GM21825 (cell line): ENCODE results near the gene COMTD1.
A peak's percentile ranks its signal among the peaks of the same experiment; 100 is the strongest.

ENCODE experiments used
- ATAC-seq: cut with Tn5 transposase; IDR thresholded peaks from one replicate; pipeline ENCODE4 v1.9.1; 2021; ENCODE audit warnings: mild to moderate bottlenecking, moderate library complexity; ENCODE audit not compliant: unreplicated experiment

COMTD1 gene

GRCh38 chr10:75245354-75246250 lies 9.8 kb upstream of the COMTD1 start:
- no peak for ATAC-seq

- no peak for ATAC-seq
Measured at GRCh38 chr10:75244487-75245353, 9.0 kb upstream of the COMTD1 start.

GRCh38 chr10:75243426-75243825 lies 7.7 kb upstream of the COMTD1 start:
- no peak for ATAC-seq

DNA sequence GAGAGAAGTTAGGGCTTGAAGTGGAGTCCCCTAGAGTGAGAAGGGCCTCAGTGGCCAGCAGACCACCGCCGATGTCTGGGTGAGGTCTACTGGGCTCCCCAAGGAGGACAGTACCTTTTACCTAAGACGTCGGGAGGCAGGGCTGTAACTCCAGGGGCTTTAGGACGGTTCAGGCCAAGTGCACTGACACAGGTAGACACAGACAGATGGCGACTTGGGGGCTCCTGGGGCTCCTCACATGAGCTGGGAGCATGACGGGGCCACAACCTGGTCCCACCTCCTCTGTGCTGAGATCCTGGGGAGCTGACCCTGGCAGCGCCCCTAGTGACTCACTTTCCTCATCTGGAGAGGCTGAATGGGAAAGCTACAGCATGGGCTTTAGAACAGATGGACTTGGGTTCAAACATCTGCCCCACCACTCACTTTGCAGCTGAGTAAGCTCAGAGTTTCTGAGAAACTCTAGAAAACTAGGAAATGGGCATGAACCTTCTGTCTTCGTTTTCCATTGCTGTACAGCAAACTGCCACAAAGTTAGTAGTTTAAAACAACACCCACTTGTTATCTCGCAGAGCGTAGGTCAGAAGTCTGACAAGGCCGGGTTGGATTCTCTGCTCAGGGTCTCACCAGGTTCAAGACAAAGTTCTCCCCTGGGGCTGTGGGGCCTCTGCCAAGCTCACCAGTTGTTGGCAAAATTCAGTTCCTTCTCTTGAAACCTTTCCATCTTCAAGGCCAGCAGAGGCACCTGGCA lies 4.7 kb upstream of the COMTD1 start:
- ATAC-seq: no peak

GRCh38 chr10:75239096-75239790 lies 3.5 kb upstream of the COMTD1 start:
- ATAC-seq: no peak

- ATAC-seq: no peak
Measured at GRCh38 chr10:75238182-75239095, 2.7 kb upstream of the COMTD1 start.

DNA sequence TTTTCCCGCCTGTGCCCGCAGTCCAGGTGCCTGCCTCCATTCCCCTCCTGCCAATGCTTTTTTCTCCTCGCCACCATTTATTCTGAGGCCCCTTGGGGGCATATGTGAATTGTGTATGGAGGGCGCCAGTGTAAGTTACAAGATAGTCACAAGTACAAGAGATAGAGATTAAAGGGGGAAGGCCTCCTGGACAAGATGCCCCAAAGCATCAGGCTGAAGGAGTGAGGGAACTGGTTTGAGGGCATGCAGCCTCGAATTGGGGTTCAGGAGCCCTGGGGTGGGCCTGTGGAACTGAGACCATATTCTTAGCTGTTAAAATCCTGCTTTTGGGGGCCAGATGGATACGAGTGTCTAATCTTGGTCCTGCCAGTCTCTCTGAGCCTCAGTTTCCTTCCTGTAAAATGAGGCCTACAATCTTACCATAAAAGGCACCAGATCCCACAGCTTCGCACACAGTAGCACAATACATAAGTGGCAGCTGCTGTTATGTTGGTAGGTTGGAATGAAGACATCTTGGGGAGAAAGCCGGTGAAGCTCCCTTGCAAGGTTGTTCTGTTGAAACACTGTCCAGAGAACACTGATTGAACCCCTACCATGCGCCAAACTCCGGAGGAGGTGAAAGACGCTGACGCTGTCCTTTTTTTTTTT lies 545 bp upstream of the COMTD1 start:
- no peak for ATAC-seq

DNA sequence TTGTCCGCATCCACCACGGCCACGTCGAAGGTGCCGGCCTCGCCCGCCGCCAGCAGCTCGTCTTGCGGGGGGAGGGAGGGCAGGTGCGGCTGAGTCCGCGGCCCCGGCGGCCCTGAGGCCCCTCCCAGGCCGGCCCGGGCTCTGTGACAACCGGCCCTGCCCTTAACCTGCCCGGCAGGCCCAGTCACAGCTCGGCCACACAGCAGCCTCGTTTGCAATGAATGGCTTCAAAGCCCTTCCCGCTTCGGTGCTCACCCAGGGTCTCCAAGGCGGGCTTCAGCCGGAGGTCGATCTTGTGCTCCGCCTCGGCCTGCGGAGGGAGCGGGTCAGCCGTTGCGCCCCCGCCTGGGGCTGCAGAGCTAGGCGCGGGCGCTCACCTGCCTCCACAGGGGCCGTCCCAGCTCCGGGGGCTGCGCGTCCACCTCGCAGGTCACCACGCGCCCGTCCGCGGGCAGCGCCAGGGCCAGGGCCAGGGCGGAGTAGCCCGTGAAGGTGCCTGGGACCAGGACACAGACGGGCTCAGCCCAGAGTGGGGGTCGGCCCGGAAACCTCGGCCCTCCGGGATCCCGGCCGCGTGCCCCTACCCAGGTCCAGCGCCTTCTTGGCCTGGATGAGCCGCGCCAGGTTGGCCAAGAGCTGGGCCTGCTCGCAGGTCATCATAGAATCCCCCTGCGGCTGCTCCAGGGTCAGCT lies 928 bp downstream of the COMTD1 start:
- ATAC-seq: peak; percentile 6

DNA sequence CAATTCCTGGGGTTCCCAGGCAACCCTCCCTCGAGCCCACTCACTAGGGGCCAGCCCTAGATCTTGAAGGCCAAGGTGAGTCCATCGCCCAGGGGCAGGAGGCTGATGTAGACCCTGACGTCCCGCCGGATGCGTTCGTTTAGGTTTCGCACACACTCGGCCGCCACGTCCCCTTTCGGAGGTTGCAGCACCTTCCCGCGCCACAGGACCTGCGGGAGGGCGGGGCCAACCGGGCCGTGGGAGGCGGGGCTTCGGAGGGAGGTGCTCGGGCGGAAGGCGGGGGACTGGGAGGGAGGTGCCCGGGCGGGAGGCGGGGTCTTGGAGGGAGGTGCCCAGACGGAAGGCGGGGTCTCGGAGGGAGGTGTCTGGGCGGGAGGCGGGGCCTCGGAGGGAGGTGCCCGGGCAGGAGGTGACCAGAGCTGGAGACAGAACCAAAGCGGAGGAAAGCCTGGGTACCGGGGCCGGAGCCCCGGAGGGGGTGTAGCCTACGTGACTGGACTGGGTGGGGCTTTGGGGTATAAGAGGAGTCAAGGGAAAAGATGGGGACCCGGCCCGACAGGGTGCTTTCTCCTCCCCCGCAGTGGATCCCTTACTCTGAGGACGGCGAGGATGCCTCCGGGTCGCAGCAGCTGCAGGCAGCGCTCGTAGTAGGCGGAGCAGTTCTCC lies 1.6 kb downstream of the COMTD1 start:
- ATAC-seq: peak; percentile 44

DNA sequence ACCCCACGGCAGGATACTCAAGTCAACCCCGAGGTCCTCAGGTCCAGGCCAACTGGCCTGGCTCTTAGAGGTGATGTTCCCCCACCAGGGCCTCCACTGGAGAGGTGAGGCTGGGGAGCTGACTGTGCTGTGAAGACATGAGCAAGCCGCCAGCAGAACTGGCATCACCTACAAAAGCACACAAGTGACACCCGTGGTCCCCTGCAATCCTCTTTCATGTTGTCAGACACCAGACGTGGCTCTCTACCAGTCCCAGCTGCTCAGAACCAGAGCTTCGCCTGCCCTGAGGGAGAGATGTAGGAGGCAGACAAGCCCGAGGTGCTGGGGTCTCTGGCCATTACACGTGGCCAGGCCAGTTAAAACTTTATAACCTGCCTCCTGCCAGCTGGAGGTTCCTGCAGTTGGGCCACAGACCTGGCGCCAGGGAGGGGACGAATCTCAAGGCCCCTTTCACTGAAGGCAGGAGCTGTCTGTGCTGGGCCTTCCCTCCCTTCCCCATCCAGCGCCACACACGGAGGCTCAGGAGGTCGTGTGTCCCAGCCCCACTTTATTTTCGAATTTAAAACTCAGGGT lies 2.2 kb downstream of the COMTD1 start:
- ATAC-seq: no peak

GRCh38 chr10:75231672-75232581 lies 3.8 kb downstream of the COMTD1 start:
- ATAC-seq: no peak

- ATAC-seq: peak; percentile 38
Measured at GRCh38 chr10:75230600-75231038, 5.1 kb downstream of the COMTD1 start.

DNA sequence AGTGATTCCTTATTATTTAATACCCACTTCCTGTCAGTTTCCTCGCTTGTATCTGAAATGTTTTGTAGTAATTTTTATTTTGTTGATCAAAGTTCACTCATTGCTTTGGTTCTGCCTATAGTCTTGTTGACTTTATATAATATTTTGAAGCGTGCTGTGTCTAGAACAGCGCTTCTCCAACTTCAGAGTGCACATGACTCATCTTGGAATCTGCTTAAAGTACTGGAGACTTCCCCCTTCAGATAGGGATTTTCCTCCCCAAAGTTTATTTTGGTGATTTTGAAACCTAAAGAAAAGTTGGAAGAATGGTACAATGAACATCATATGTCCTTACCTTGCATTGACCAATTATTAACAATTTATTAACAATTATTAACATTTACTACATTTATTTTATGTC lies 5.8 kb downstream of the COMTD1 start:
- no peak for ATAC-seq

DNA sequence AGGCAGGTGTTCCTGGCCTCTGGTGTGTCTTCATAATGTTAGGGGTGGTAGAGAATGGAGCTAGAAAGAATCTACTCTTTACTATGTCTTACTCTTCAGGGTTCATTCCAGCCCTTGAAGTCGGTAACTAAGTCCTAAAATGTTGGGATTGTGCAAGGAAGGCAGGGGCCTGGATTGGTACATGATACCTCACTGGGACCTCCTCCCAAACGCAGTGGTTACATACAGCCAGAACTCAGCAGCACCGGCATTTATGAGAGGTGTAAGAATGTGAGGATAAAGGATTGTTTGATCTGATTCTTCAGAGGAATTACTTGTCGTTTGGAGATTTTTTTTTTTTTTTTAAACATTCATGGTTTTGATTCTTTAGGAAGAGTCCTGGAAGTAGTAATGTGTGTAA lies 6.9 kb downstream of the COMTD1 start:
- ATAC-seq: no peak

GRCh38 chr10:75228278-75228677 lies 7.5 kb downstream of the COMTD1 start:
- no peak for ATAC-seq

DNA sequence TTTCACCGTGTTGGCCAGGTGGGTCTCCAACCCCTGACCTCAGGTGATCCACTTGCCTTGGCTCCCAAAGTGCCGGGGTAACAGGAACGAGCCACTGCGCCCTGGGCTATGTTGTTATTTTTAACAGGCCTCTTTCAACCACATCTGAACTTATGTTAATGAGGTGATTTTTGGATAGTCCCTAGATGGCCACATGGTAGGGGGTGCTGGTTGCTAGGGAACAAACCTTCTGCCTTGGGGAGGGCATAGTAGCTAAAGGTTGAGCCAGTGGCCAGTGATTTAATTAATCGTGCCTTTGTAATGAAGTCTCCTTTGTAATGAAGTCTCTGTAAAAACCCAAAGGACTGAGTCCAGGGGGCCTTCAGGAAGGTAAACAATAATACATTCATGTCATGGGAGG lies 9.1 kb downstream of the COMTD1 start:
- ATAC-seq: no peak
